Heart left ventricle (tissue), 13 donors: ENCODE measurements around the gene PHACTR3.

ENCODE experiments used
- POLR2A ChIP-seq, 2 donors: fragments of 450-650 bp; IDR thresholded peaks; one replicate each; pipeline ENCODE4 v1.6.1; 2017; ENCODE audit warnings: antibody characterized with exemption in 2 of 2, mild to moderate bottlenecking in 2 of 2, moderate library complexity in 2 of 2
- TF ChIP-seq, protein P1 (sequence below), 12 donors: fragments of 200-600 bp; sonication (generic) in 4 of 12; IDR thresholded peaks; one replicate each; pipeline versions ENCODE4 v1.5.0 to v1.8.0; 2018 to 2022; ENCODE audit warnings: antibody characterized with exemption in 12 of 12, mild to moderate bottlenecking in 5 of 12
- donor health status: ischemic (EF 13 %, LVEDD 7.1; RV severe dilation, severe dysfunction).
- donor health status: DM: no; HTN: yes; CAD: no.
- donor health status: DM: no; HTN: no; CAD: no.
- donor health status: ischemic (EF 25% LVEDD 6.9; RV normal size, moderate dysfunction).
- donor health status: ischemic (EF 25% LVEDD 5.7; RV mildly dilated, moderate dysfunction).
- donor health status: ischemic (EF 35%, LVEDD 5.7; RV mildly dilated, moderate dysfunction).
- donor health status: nonischemic (EF 11% LVEDD 7.7; RV severe dilation, severe dysfunction).
- donor health status: DM: yes; HTN: yes; CAD: no.
- donor health status: PGD.
- donor health status: ischemic (EF 29% LVEDD 5.4; RV normal size, mild dysfunction).
- donor health status: nonischemic (EF 23%, LVEDD 6.1; RV moderate dilation, normal function).

DNA sequence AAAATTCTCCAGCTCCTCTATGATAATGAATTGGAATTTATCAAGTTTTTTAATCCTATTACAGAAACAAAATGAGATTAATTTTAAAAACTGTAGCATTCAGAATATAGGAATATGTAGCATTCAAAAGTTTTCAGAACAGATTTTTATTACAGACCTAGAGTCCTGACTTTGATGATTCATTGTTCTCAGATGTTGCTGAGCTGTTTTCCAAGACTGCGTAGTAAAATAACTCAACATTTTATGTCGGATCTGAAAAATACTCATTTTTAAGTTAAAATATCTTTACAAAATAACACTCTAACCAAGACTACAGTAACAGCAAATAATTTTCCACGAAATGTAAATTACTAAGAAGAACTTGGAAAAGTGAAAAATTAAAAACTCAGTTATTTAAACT lies 262.0 kb downstream of the PHACTR3 start:
- TF ChIP-seq POLR2A (IDR thresholded peaks at IDR 0.05) = no peak
- TF ChIP-seq, protein P1, sequence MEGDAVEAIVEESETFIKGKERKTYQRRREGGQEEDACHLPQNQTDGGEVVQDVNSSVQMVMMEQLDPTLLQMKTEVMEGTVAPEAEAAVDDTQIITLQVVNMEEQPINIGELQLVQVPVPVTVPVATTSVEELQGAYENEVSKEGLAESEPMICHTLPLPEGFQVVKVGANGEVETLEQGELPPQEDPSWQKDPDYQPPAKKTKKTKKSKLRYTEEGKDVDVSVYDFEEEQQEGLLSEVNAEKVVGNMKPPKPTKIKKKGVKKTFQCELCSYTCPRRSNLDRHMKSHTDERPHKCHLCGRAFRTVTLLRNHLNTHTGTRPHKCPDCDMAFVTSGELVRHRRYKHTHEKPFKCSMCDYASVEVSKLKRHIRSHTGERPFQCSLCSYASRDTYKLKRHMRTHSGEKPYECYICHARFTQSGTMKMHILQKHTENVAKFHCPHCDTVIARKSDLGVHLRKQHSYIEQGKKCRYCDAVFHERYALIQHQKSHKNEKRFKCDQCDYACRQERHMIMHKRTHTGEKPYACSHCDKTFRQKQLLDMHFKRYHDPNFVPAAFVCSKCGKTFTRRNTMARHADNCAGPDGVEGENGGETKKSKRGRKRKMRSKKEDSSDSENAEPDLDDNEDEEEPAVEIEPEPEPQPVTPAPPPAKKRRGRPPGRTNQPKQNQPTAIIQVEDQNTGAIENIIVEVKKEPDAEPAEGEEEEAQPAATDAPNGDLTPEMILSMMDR (IDR thresholded peaks at IDR 0.05) = no peak
